Osteoblast (primary cell): ENCODE measurements around the gene TLE5. TPM values are rescaled to one million over a fixed set of nuclear protein-coding genes. Genes with fewer than 3 reads are reported as not detected.

Experiments
- DNase-seq: peaks from one replicate; pipeline ENCODE4 v3.0.0; 2011; ENCODE audit warnings: low spot score, mixed read lengths; ENCODE audit not compliant: insufficient read length; ENCODE audit errors: missing footprints
- H2AFZ ChIP-seq: 2 replicates; pipeline ENCODE4 v1.6.0; 2011; ENCODE audit warnings: mild to moderate bottlenecking, low read length
- H3K27ac ChIP-seq: 2 replicates; pipeline ENCODE4 v1.5.1; 2011; ENCODE audit warnings: mild to moderate bottlenecking, low read depth, low read length, moderate library complexity
- H3K27me3 ChIP-seq: 2 replicates; pipeline ENCODE4 v1.6.0; 2012; ENCODE audit warnings: mild to moderate bottlenecking, control low read depth, inconsistent platforms, low read length, moderate library complexity; ENCODE audit not compliant: insufficient read depth
- H3K36me3 ChIP-seq: 2 replicates; pipeline ENCODE4 v1.5.1; 2011; ENCODE audit warnings: mild to moderate bottlenecking, low read length, control low read depth, moderate library complexity; ENCODE audit not compliant: insufficient read depth
- H3K4me1 ChIP-seq: 2 replicates; pipeline ENCODE4 v1.5.1; 2011; ENCODE audit warnings: mild to moderate bottlenecking, low read length, control low read depth, moderate library complexity; ENCODE audit not compliant: insufficient read depth
- H3K4me2 ChIP-seq: 2 replicates; pipeline ENCODE4 v1.6.0; 2011; ENCODE audit warnings: mild to moderate bottlenecking, low read length; ENCODE audit not compliant: insufficient read depth
- H3K4me3 ChIP-seq: fragments of 200-600 bp; sonication (generic); 3 replicates; pipeline ENCODE4 v1.5.1; 2012; ENCODE audit warnings: mild to moderate bottlenecking, low read length, inconsistent platforms; ENCODE audit not compliant: insufficient read depth
- H3K79me2 ChIP-seq: 2 replicates; pipeline ENCODE4 v1.6.0; 2012; ENCODE audit warnings: mild to moderate bottlenecking, low read length, control low read depth, inconsistent platforms; ENCODE audit not compliant: insufficient read depth
- H3K9me3 ChIP-seq: 2 replicates; pipeline ENCODE4 v1.5.1; 2011; ENCODE audit warnings: low read depth, low read length, control low read depth
- H4K20me1 ChIP-seq: 2 replicates; pipeline ENCODE4 v1.6.0; 2012; ENCODE audit warnings: mild to moderate bottlenecking, low read length, control low read depth; ENCODE audit not compliant: insufficient read depth
- CTCF ChIP-seq: IDR thresholded peaks from 2 replicates; pipeline ENCODE4 v1.5.1; 2011; ENCODE audit warnings: mild to moderate bottlenecking, low read depth, low read length, moderate library complexity; ENCODE audit errors: extremely low read depth
- total RNA-seq: library from RNA; depleted of rRNA; stranded (reverse); fragments of >200 nt; gene quantifications from 2 replicates; pipeline ENCODE4 v1.2.3, GENCODE V29; 2012

The TLE5 gene
- total RNA-seq, 1 donor: 211 TPM

GRCh38 chr19:3028305-3029064 is 33.8 kb downstream of the TLE5 start:
- H3K79me2 ChIP-seq: no peaks in the 10 kb centered on the region
- no peaks in the 10 kb centered on the region for H4K20me1 ChIP-seq
- peak overlapping the region; percentile 64 for H3K4me2 ChIP-seq
- no peak overlapping the region for H2AFZ ChIP-seq
- no peak overlapping the region for H3K27ac ChIP-seq
- peak; percentile 91 for DNase-seq
- H3K9me3 ChIP-seq: no peaks in the 10 kb centered on the region
- H3K27me3 ChIP-seq: peaks cover 45% of the 10 kb centered on the region
- no peak for TF ChIP-seq CTCF
- no peaks in the 10 kb centered on the region for H3K36me3 ChIP-seq
- no peaks in the 10 kb centered on the region for H3K4me1 ChIP-seq
- H3K4me3 ChIP-seq: peak overlapping the region; percentile 56

GRCh38 chr19:3027981-3028304 is 34.4 kb downstream of the TLE5 start:
- Histone ChIP-seq H3K4me2 (no peak overlapping the region), H3K9me3 (no peaks in the 10 kb centered on the region), H4K20me1 (no peaks in the 10 kb centered on the region), H3K27ac (no peak overlapping the region), H2AFZ (no peak overlapping the region), H3K4me1 (no peaks in the 10 kb centered on the region), H3K36me3 (no peaks in the 10 kb centered on the region), H3K27me3 (peaks cover 45% of the 10 kb centered on the region), H3K4me3 (no peak overlapping the region), H3K79me2 (no peaks in the 10 kb centered on the region)
- peak; percentile 86 for DNase-seq
- TF ChIP-seq CTCF: no peak

- Histone ChIP-seq H3K9me3 (no peaks in the 10 kb centered on the region), H3K79me2 (no peaks in the 10 kb centered on the region), H4K20me1 (no peaks in the 10 kb centered on the region), H3K27me3 (peaks cover 40% of the 10 kb centered on the region), H3K27ac (no peak overlapping the region), H3K36me3 (no peaks in the 10 kb centered on the region), H3K4me2 (no peak overlapping the region), H2AFZ (no peak overlapping the region), H3K4me1 (no peaks in the 10 kb centered on the region), H3K4me3 (no peak overlapping the region)
- peak; percentile 90 for DNase-seq
- no peak for TF ChIP-seq CTCF
These were observed 35.0 kb downstream of the TLE5 start for GRCh38 chr19:3027292-3027691.

GRCh38 chr19:3026768-3027167 is 35.5 kb downstream of the TLE5 start:
- no peak for TF ChIP-seq CTCF
- peak; percentile 58 for DNase-seq
- H3K36me3 ChIP-seq: no peaks in the 10 kb centered on the region
- no peaks in the 10 kb centered on the region for H3K4me1 ChIP-seq
- no peak overlapping the region for H3K4me3 ChIP-seq
- H3K27me3 ChIP-seq: peaks cover 34% of the 10 kb centered on the region
- no peaks in the 10 kb centered on the region for H3K9me3 ChIP-seq
- H4K20me1 ChIP-seq: no peaks in the 10 kb centered on the region
- H2AFZ ChIP-seq: no peak overlapping the region
- H3K79me2 ChIP-seq: no peaks in the 10 kb centered on the region
- H3K4me2 ChIP-seq: no peak overlapping the region
- no peak overlapping the region for H3K27ac ChIP-seq
